SH-SY5Y (cell line): ENCODE data around the gene DBH.

Experiments used
- GATA2 ChIP-seq: IDR thresholded peaks from 2 replicates; pipeline ENCODE4 v1.6.1; 2011; ENCODE audit warnings: mild to moderate bottlenecking, low read depth, low read length
- GATA3 ChIP-seq: IDR thresholded peaks from 2 replicates; pipeline ENCODE4 v1.6.1; 2011; ENCODE audit warnings: low read depth, mild to moderate bottlenecking, low read length, moderate library complexity

DNA sequence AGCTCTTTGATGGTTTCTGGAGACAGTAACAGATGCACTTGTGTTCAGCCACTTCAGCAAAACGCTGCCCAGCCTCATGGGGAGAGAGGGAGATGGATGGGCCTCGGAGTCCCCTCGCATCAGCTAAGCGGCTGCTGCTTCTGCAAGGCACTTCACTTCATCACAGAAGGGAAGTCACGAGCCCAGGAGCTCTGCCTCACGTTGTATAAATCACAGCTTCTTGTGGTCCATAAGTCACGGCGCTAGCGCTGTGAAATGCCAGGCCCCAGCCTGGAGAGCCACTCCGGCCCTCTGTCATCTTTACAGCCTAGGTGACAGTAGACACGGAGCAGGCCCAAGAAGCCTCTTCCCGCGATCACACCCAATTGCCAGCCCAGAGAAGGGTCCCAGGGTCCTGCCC is 23.4 kb downstream of the DBH start:
- no peak for TF ChIP-seq GATA3
- no peak for TF ChIP-seq GATA2
